HFF-Myc (cell line): ENCODE measurements around the gene DPP9.

Experiments used
- DNase-seq: peaks from one replicate; pipeline ENCODE4 v3.0.0-alpha.2; 2011; ENCODE audit warnings: low read depth; ENCODE audit errors: extremely low read depth
- H3K4me3 ChIP-seq: replicated peaks from 2 replicates; pipeline ENCODE4 v1.5.1; 2011; ENCODE audit warnings: low read depth, mild to moderate bottlenecking, control low read depth, low read length
- TF ChIP-seq, protein P1 (sequence below): IDR thresholded peaks from 2 replicates; pipeline ENCODE4 v1.5.1; 2012; ENCODE audit warnings: mild to moderate bottlenecking, low read depth, low read length, control low read depth; ENCODE audit errors: missing control alignments

DPP9 gene

DNA sequence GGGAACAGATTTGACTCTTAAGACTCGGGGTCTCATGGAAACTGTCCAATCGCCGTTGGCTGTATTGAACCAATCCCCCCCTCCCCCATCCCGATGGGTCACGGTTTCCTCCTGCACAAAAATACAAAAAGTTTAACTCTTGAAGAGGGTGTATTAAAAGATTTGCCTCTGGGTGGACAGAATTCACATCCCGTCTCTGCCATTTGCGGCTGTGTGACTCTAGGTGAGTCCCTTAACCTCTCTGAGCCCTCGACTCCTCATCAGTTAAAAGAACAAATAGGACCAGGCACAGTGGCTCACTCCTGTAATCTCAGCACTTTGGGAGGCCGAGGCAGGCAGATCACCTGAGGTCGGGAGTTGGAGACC is 36.6 kb upstream of the DPP9 start:
- H3K4me3 ChIP-seq: peak overlapping the region; percentile 32
- TF ChIP-seq, protein P1, sequence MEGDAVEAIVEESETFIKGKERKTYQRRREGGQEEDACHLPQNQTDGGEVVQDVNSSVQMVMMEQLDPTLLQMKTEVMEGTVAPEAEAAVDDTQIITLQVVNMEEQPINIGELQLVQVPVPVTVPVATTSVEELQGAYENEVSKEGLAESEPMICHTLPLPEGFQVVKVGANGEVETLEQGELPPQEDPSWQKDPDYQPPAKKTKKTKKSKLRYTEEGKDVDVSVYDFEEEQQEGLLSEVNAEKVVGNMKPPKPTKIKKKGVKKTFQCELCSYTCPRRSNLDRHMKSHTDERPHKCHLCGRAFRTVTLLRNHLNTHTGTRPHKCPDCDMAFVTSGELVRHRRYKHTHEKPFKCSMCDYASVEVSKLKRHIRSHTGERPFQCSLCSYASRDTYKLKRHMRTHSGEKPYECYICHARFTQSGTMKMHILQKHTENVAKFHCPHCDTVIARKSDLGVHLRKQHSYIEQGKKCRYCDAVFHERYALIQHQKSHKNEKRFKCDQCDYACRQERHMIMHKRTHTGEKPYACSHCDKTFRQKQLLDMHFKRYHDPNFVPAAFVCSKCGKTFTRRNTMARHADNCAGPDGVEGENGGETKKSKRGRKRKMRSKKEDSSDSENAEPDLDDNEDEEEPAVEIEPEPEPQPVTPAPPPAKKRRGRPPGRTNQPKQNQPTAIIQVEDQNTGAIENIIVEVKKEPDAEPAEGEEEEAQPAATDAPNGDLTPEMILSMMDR: no peak
- no peak for DNase-seq

DNA sequence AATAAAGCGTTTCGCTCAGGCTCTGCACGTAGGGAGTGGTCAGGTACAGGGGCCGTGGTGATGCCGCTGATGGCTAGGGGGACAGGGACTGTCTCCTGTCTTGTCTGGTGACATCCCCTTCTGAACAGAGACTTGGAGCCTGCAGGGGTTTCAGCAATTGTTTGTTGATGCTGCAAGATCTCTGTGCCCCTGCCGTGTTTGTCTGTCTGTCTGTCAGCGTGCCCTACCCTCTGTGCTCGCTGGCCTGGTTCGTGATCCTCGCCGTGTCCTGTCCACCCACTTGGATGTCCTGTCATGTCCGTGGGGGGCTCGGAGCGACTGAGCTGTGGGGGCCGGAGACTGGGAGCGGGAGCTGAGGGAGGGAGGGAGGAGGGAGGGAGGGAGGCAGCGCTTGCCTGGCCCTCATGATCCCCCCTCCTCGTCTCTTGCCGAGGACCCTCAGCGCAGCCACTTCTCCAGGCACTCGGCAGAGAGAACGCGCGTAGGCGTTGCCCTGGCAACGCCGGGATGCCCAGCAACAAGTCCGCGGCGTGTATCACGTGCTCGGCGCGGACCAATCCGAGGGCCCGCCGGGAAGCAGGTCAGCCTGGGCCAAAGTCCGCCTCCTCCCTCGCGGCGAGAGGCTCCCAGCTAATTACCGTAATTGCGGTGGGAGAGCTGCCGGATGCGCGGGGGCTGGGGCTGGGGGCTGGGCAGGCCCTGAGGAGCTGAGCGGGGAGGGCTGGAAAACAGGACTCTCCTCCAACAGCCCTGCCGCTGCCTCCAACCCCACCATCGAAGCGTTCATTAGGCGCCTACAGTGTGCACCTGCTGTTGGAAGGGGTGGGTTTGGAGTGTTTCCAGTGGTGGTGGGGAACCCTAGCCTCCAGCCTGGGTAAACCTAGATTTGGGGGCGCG is 36.0 kb upstream of the DPP9 start:
- TF ChIP-seq, protein P1: no peak
- peak; percentile 47 for DNase-seq
- H3K4me3 ChIP-seq: peak overlapping the region; percentile 32

- no peak for DNase-seq
- TF ChIP-seq, protein P1: no peak
- H3K4me3 ChIP-seq: no peak overlapping the region
Measured at GRCh38 chr19:4758659-4759058, 35.0 kb upstream of the DPP9 start.

- no peak overlapping the region for H3K4me3 ChIP-seq
- no peak for DNase-seq
- TF ChIP-seq, protein P1: no peak
Measured at GRCh38 chr19:4758082-4758481, 34.4 kb upstream of the DPP9 start.

GRCh38 chr19:4755459-4755858 is 31.8 kb upstream of the DPP9 start:
- no peak for DNase-seq
- TF ChIP-seq, protein P1: no peak
- no peak overlapping the region for H3K4me3 ChIP-seq

- DNase-seq: no peak
- TF ChIP-seq, protein P1: no peak
- no peak overlapping the region for H3K4me3 ChIP-seq
Measured at GRCh38 chr19:4754248-4754647, 30.6 kb upstream of the DPP9 start.
